ENCODE data around the gene PLEKHG3. TPM values are rescaled to one million over a fixed set of nuclear protein-coding genes. Genes with fewer than 3 reads are reported as not detected.
A peak's percentile ranks its signal among the peaks of the same experiment; 100 is the strongest.

Gene PLEKHG3
- total and polyA plus RNA-seq, 2 of the 13 experiments (the other 11 are each of a cell fraction or from before 2014, with no cell fraction given), result 7.1 to 9.8 TPM

DNA sequence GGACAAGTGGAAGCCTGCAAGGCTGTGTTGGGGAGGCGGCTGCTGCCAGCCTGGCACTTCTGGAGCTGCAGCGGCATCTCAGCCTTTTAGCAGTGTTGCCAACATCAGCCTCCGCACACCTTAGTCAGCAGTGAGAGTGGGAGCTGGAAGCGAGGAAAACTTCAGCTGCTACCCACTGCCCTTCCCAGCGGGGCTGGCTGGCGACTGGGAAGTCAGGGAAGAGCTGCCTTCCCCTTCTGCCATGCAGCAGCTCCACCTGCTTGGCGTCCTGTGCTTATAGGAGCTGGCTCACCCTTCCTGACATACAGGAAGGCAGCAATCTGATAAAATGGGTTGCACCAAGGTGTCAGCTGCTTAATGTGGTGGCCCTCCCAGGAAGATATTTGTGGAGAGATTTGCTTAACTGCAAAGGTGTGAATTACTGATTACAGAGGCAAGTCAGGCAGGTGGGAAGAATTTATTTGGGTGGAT lies 15.4 kb upstream of the PLEKHG3 start:
- Histone ChIP-seq H3K9ac (ENCODE audit: insufficient read depth, low read depth, low read length) (no peak overlapping the region), H2AFZ (ENCODE audit: low read length) (no peak overlapping the region), H3K36me3 (replicated peaks in 1 of 2; ENCODE audit: control insufficient read depth in 1 of 2, insufficient read depth in 2 of 2, low read length in 2 of 2) (no peaks in the 10 kb centered on the region), H3K9me3 (ENCODE audit: low read length) (no peaks in the 10 kb centered on the region), H3K4me2 (ENCODE audit: low read depth, low read length) (peak overlapping the region; percentile 29; the same call in 1 of the 2 replicates), H3K79me2 (ENCODE audit: insufficient read depth, low read length) (no peaks in the 10 kb centered on the region), H3K4me3 (replicated peaks in 1 of 3; ENCODE audit: insufficient read depth in 1 of 3, low read depth in 2 of 3, low read length in 3 of 3) (no peak overlapping the region), H4K20me1 (ENCODE audit: insufficient read depth, low read length) (no peaks in the 10 kb centered on the region), H3K27me3 (ENCODE audit: control insufficient read depth in 1 of 2, insufficient read depth in 2 of 2, low read length in 2 of 2) (peaks cover 5 to 13% of the 10 kb centered on the region in 2 experiments; a peak in 3 of 5 replicates), H3K27ac (ENCODE audit: extremely low read length, insufficient read depth, low read length) (no peak overlapping the region), H3K4me1 (ENCODE audit: insufficient read depth, low read length) (peaks cover 22% of the 10 kb centered on the region)
- in situ Hi-C loops (cut with HindIII; ENCODE audit: extremely low pct_ligation_motif_present, low pct_unique_long_range_greater_than_20kb) (no loop called here), intact Hi-C loops (cut with micrococcal nuclease; ENCODE audit: unreplicated experiment) (no loop called here)
- BruUV-seq (replicated peaks), result no TSS peak
- FAIRE-seq, result no peak
- no peak for DNase-seq (ENCODE audit: low spot score)
- TF ChIP-seq CTCF (CRISPR knock-in tag; IDR thresholded peaks at IDR 0.05), result 0 out of 2 replicates have a peak, but pooled peaks have one; percentile 4
- peak; percentile 16; the same call in 1 of the 2 replicates for TF ChIP-seq ZNF687 (CRISPR knock-in tag; IDR thresholded peaks at IDR 0.05)
- TF ChIP-seq ATM (IDR thresholded peaks at IDR 0.05; ENCODE audit: borderline replicate concordance), result no peak
- TF ChIP-seq, protein P1, sequence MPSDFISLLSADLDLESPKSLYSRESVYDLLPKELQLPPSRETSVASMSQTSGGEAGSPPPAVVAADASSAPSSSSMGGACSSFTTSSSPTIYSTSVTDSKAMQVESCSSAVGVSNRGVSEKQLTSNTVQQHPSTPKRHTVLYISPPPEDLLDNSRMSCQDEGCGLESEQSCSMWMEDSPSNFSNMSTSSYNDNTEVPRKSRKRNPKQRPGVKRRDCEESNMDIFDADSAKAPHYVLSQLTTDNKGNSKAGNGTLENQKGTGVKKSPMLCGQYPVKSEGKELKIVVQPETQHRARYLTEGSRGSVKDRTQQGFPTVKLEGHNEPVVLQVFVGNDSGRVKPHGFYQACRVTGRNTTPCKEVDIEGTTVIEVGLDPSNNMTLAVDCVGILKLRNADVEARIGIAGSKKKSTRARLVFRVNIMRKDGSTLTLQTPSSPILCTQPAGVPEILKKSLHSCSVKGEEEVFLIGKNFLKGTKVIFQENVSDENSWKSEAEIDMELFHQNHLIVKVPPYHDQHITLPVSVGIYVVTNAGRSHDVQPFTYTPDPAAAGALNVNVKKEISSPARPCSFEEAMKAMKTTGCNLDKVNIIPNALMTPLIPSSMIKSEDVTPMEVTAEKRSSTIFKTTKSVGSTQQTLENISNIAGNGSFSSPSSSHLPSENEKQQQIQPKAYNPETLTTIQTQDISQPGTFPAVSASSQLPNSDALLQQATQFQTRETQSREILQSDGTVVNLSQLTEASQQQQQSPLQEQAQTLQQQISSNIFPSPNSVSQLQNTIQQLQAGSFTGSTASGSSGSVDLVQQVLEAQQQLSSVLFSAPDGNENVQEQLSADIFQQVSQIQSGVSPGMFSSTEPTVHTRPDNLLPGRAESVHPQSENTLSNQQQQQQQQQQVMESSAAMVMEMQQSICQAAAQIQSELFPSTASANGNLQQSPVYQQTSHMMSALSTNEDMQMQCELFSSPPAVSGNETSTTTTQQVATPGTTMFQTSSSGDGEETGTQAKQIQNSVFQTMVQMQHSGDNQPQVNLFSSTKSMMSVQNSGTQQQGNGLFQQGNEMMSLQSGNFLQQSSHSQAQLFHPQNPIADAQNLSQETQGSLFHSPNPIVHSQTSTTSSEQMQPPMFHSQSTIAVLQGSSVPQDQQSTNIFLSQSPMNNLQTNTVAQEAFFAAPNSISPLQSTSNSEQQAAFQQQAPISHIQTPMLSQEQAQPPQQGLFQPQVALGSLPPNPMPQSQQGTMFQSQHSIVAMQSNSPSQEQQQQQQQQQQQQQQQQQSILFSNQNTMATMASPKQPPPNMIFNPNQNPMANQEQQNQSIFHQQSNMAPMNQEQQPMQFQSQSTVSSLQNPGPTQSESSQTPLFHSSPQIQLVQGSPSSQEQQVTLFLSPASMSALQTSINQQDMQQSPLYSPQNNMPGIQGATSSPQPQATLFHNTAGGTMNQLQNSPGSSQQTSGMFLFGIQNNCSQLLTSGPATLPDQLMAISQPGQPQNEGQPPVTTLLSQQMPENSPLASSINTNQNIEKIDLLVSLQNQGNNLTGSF (CRISPR knock-in tag; IDR thresholded peaks at IDR 0.05), result no peak
- no peak for TF ChIP-seq ZNF7 (CRISPR knock-in tag; IDR thresholded peaks at IDR 0.05)
- TF ChIP-seq TMF1 (CRISPR knock-in tag; IDR thresholded peaks at IDR 0.05; ENCODE audit: low read depth), result no peak
- POLR2A ChIA-PET, result interaction anchor here (1.3 kb wide), 1 partner anchor 15 kb away, joined by 3 read pairs; the partner anchor contains the start of gene PLEKHG3
- 53% methylated on average over 5 of the region's 7 CpGs for WGBS (ENCODE audit: low lambda C conversion rate)
- CTCF ChIA-PET (ENCODE audit: low intra/inter-chr PET ratio, low total read pairs), result no interaction called here
- ATAC-seq, result peak; percentile 35; the same call in 2 of the 3 replicates
